GM12873 (cell line): Measurements from ENCODE around the gene ZNF530.

Source experiments
- TF ChIP-seq, protein P1 (sequence below): IDR thresholded peaks from 2 replicates; pipeline ENCODE4 v1.5.1; 2012; ENCODE audit warnings: low read depth, mild to moderate bottlenecking, moderate library complexity, low read length, control low read depth; ENCODE audit not compliant: insufficient read depth; ENCODE audit errors: missing control alignments

Gene ZNF530

GRCh38 chr19:57583521-57584416 lies 15.9 kb upstream of the ZNF530 start, which contains the start of gene ZIK1:
TSS of gene ZIK1 (plus strand) at chr19:57584145. CDS start at chr19:57584357, 212 bp downstream.
- TF ChIP-seq, protein P1, sequence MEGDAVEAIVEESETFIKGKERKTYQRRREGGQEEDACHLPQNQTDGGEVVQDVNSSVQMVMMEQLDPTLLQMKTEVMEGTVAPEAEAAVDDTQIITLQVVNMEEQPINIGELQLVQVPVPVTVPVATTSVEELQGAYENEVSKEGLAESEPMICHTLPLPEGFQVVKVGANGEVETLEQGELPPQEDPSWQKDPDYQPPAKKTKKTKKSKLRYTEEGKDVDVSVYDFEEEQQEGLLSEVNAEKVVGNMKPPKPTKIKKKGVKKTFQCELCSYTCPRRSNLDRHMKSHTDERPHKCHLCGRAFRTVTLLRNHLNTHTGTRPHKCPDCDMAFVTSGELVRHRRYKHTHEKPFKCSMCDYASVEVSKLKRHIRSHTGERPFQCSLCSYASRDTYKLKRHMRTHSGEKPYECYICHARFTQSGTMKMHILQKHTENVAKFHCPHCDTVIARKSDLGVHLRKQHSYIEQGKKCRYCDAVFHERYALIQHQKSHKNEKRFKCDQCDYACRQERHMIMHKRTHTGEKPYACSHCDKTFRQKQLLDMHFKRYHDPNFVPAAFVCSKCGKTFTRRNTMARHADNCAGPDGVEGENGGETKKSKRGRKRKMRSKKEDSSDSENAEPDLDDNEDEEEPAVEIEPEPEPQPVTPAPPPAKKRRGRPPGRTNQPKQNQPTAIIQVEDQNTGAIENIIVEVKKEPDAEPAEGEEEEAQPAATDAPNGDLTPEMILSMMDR, result no peak

DNA sequence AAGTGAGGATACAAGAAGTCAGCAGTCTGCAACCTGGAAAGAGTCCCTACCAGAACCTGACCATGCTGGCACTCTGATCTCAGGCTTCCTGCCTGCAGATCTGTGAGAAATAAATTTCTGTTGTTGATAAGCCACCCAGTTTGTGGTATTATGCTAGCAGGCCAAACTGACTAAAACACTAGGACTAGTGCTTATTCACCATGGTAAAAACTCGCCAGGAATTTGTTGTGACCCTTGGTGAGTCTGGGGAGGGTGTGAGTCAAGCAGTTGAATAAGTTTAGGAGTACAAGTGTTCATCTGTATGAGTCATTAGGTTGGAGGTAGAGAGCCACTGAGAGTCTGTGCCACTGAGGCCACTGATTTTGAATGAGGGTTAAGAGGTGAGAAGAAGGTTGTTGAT lies 12.2 kb upstream of the ZNF530 start:
- TF ChIP-seq, protein P1, result no peak

GRCh38 chr19:57599377-57599760 lies 316 bp upstream of the ZNF530 start:
- TF ChIP-seq, protein P1, result no peak

DNA sequence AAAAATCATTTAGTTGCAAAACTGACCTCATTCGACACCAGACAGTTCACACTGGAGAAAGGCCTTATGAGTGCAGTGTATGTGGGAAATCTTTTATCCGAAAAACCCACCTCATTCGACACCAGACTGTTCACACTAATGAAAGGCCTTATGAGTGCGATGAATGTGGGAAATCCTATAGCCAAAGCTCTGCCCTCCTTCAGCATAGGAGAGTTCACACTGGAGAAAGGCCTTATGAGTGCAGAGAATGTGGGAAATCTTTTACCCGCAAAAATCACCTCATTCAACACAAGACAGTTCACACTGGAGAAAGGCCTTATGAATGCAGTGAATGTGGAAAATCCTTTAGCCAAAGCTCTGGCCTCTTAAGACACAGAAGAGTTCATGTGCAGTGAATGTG lies 7.2 kb downstream of the ZNF530 start:
- TF ChIP-seq, protein P1, result no peak

DNA sequence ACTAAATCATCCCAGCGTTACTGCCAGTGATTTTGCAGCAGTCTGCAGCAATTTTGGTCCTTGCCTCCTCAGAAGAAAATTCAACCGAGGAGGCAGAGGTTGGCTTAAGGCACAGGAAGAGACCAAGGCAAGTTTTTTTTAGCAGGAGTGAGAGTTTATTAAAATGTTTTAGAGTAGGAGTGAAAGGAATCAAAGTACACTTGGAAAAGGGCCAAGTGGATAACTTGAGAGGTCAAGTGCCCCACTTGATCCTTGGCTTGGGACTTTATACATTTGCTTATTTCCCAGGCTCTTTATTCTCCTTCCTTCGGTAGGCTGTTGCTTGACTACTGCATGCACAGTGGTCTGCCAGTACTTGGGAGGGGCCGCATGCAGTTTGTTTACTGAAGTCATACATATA lies 11.4 kb downstream of the ZNF530 start:
- TF ChIP-seq, protein P1, result no peak

DNA sequence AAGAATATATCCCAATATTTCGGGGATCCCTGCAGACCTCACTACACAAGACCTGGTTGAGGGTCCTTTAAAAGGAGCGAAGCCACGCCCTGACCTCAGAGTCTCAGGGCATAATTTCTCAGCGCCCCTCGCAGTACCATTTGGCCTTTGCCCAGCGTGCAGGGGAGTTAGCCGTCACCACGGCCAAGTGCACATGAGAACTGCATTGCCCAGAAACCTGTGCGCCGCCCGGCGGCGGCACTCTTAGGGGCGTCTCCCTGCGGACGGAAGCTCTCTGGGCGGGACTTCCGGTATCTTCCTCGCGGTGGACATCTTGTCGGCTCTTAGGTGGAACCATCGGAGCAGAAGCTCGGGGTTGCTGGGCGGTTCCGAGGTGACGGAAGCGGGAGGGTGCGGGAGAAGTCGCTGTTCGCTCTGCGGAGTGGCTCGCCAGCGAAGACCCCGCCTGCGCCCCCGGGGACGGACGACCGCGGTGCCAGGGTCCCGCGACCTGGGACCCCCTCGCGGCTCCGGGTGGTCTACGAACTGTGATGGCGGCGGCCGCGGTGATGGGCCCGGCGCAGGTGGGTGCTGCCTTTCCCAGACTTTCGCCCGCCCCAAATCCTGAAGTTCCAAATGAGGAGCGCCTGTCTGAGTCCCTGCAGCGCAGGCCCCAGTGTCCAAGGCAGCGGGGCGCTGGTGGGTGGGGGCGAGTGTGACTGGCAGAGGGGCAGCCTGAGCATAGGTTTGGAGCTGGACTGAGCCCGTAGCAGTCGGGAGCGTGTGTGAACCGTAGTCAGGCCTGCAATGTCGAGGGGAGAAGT lies 14.5 kb downstream of the ZNF530 start, which contains the start of gene ZNF134:
TSS of gene ZNF134 (plus strand) at position 302 of the 803 bp plus-strand sequence. CDS start 5,227 bp downstream, outside the sequence.
- TF ChIP-seq, protein P1, result peak; percentile 32

- TF ChIP-seq, protein P1, result no peak
These were observed 15.7 kb downstream of the ZNF530 start for GRCh38 chr19:57615346-57615745.
